ENCODE results near the gene EGFR. TPM values are rescaled to one million over a fixed set of nuclear protein-coding genes. Genes with fewer than 3 reads are reported as not detected.

EGFR gene
- total RNA-seq, 1 experiment from 2014 or later = 3.1 TPM

GRCh38 chr7:55231736-55232280 is 213.0 kb downstream of the EGFR start:
- H3K4me3 ChIP-seq (ENCODE audit: insufficient read depth, low read depth, low read length) = no peak overlapping the region
- no peak for DNase-seq
- no peaks in the 10 kb centered on the region for H3K27me3 ChIP-seq (ENCODE audit: control insufficient read depth, insufficient read depth, low read length)
- no peaks in the 10 kb centered on the region for H3K36me3 ChIP-seq (replicated peaks; ENCODE audit: control insufficient read depth, insufficient read depth, low read length)

- Histone ChIP-seq H3K27me3 (ENCODE audit: control insufficient read depth, insufficient read depth, low read length) (no peaks in the 10 kb centered on the region), H3K4me3 (ENCODE audit: insufficient read depth, low read depth, low read length) (no peak overlapping the region), H3K36me3 (replicated peaks; ENCODE audit: control insufficient read depth, insufficient read depth, low read length) (no peaks in the 10 kb centered on the region)
- no peak for DNase-seq
Measured at GRCh38 chr7:55233001-55233400, 214.2 kb downstream of the EGFR start.

- DNase-seq = no peak
- H3K27me3 ChIP-seq (ENCODE audit: control insufficient read depth, insufficient read depth, low read length) = no peaks in the 10 kb centered on the region
Measured at GRCh38 chr7:55234408-55234807, 215.6 kb downstream of the EGFR start.

GRCh38 chr7:55235115-55235514 is 216.3 kb downstream of the EGFR start:
- no peak for DNase-seq
- no peaks in the 10 kb centered on the region for H3K27me3 ChIP-seq (ENCODE audit: control insufficient read depth, insufficient read depth, low read length)
- H3K4me3 ChIP-seq (ENCODE audit: insufficient read depth, low read depth, low read length) = no peak overlapping the region
- H3K36me3 ChIP-seq (replicated peaks; ENCODE audit: control insufficient read depth, insufficient read depth, low read length) = no peaks in the 10 kb centered on the region

More at GRCh38 chr7:55234408-55234807, 215.6 kb downstream of the EGFR start:
- Histone ChIP-seq H3K4me3 (ENCODE audit: insufficient read depth, low read depth, low read length) (no peak overlapping the region), H3K36me3 (replicated peaks; ENCODE audit: control insufficient read depth, insufficient read depth, low read length) (no peaks in the 10 kb centered on the region)

GRCh38 chr7:55235801-55236200 is 217.0 kb downstream of the EGFR start:
- Histone ChIP-seq H3K4me3 (ENCODE audit: insufficient read depth, low read depth, low read length) (no peak overlapping the region), H3K27me3 (ENCODE audit: control insufficient read depth, insufficient read depth, low read length) (no peaks in the 10 kb centered on the region), H3K36me3 (replicated peaks; ENCODE audit: control insufficient read depth, insufficient read depth, low read length) (no peaks in the 10 kb centered on the region)
- no peak for DNase-seq

GRCh38 chr7:55236476-55236875 is 217.7 kb downstream of the EGFR start:
- Histone ChIP-seq H3K36me3 (replicated peaks; ENCODE audit: control insufficient read depth, insufficient read depth, low read length) (no peaks in the 10 kb centered on the region), H3K4me3 (ENCODE audit: insufficient read depth, low read depth, low read length) (no peak overlapping the region), H3K27me3 (ENCODE audit: control insufficient read depth, insufficient read depth, low read length) (no peaks in the 10 kb centered on the region)
- no peak for DNase-seq

- H3K4me3 ChIP-seq (ENCODE audit: insufficient read depth, low read depth, low read length) = no peak overlapping the region
- no peaks in the 10 kb centered on the region for H3K27me3 ChIP-seq (ENCODE audit: control insufficient read depth, insufficient read depth, low read length)
- no peaks in the 10 kb centered on the region for H3K36me3 ChIP-seq (replicated peaks; ENCODE audit: control insufficient read depth, insufficient read depth, low read length)
- DNase-seq = peak; percentile 58
Measured at GRCh38 chr7:55237156-55237893, 218.5 kb downstream of the EGFR start.

GRCh38 chr7:55239406-55239805 is 220.6 kb downstream of the EGFR start:
- no peak for DNase-seq
- Histone ChIP-seq H3K27me3 (ENCODE audit: control insufficient read depth, insufficient read depth, low read length) (no peaks in the 10 kb centered on the region), H3K36me3 (replicated peaks; ENCODE audit: control insufficient read depth, insufficient read depth, low read length) (no peaks in the 10 kb centered on the region), H3K4me3 (ENCODE audit: insufficient read depth, low read depth, low read length) (no peak overlapping the region)

GRCh38 chr7:55240418-55241142 is 221.8 kb downstream of the EGFR start:
- Histone ChIP-seq H3K36me3 (replicated peaks; ENCODE audit: control insufficient read depth, insufficient read depth, low read length) (no peaks in the 10 kb centered on the region), H3K4me3 (ENCODE audit: insufficient read depth, low read depth, low read length) (no peak overlapping the region), H3K27me3 (ENCODE audit: control insufficient read depth, insufficient read depth, low read length) (no peaks in the 10 kb centered on the region)
- DNase-seq = no peak

GRCh38 chr7:55241958-55242357 is 223.1 kb downstream of the EGFR start:
- DNase-seq = no peak
- no peak overlapping the region for H3K4me3 ChIP-seq (ENCODE audit: insufficient read depth, low read depth, low read length)
- H3K27me3 ChIP-seq (ENCODE audit: control insufficient read depth, insufficient read depth, low read length) = no peaks in the 10 kb centered on the region
- H3K36me3 ChIP-seq (replicated peaks; ENCODE audit: control insufficient read depth, insufficient read depth, low read length) = no peaks in the 10 kb centered on the region

- H3K4me3 ChIP-seq (ENCODE audit: insufficient read depth, low read depth, low read length) = no peak overlapping the region
- no peak for DNase-seq
- no peaks in the 10 kb centered on the region for H3K27me3 ChIP-seq (ENCODE audit: control insufficient read depth, insufficient read depth, low read length)
- H3K36me3 ChIP-seq (replicated peaks; ENCODE audit: control insufficient read depth, insufficient read depth, low read length) = no peaks in the 10 kb centered on the region
Measured at GRCh38 chr7:55242613-55243012, 223.8 kb downstream of the EGFR start.

- DNase-seq = no peak
- Histone ChIP-seq H3K4me3 (ENCODE audit: insufficient read depth, low read depth, low read length) (no peak overlapping the region), H3K27me3 (ENCODE audit: control insufficient read depth, insufficient read depth, low read length) (no peaks in the 10 kb centered on the region), H3K36me3 (replicated peaks; ENCODE audit: control insufficient read depth, insufficient read depth, low read length) (no peaks in the 10 kb centered on the region)
Measured at GRCh38 chr7:55244006-55244745, 225.4 kb downstream of the EGFR start.

GRCh38 chr7:55245271-55245723 is 226.5 kb downstream of the EGFR start:
- no peaks in the 10 kb centered on the region for H3K36me3 ChIP-seq (replicated peaks; ENCODE audit: control insufficient read depth, insufficient read depth, low read length)
- no peak overlapping the region for H3K4me3 ChIP-seq (ENCODE audit: insufficient read depth, low read depth, low read length)
- H3K27me3 ChIP-seq (ENCODE audit: control insufficient read depth, insufficient read depth, low read length) = no peaks in the 10 kb centered on the region
- DNase-seq = no peak

GRCh38 chr7:55246171-55246570 is 227.4 kb downstream of the EGFR start:
- Histone ChIP-seq H3K4me3 (ENCODE audit: insufficient read depth, low read depth, low read length) (no peak overlapping the region), H3K27me3 (ENCODE audit: control insufficient read depth, insufficient read depth, low read length) (no peaks in the 10 kb centered on the region), H3K36me3 (replicated peaks; ENCODE audit: control insufficient read depth, insufficient read depth, low read length) (no peaks in the 10 kb centered on the region)
- no peak for DNase-seq
